Left lobe of liver (tissue), 2 donors: ENCODE results near the gene BOD1L2. TPM values are rescaled to one million over a fixed set of nuclear protein-coding genes. Genes with fewer than 3 reads are reported as not detected.

ENCODE experiments used
- ATAC-seq: fragments of 200-7000 bp; cut with Tn5 transposase; one replicate; pipeline ENCODE4 v1.9.1; 2020; ENCODE audit warnings: mild to moderate bottlenecking, moderate library complexity
- DNase-seq: peaks from one replicate; pipeline ENCODE4 v3.0.0-alpha.2; 2020; ENCODE audit warnings: low spot score
- total RNA-seq: library from RNA; stranded (reverse); gene quantifications from one replicate; pipeline ENCODE4 v1.2.1, GENCODE V29; 2021
- donor health status: DM: no; HTN: no; CAD: no; lungs with moderate emphysema.
- donor health status: DM: no; HTN: yes; CAD: no.

Gene BOD1L2
- not detected for total RNA-seq

GRCh38 chr18:57146956-57147636 lies at the start of gene BOD1L2:
Gene BOD1L2 (plus strand): TSS chr18:57147087. CDS start chr18:57147313, 226 bp downstream.
- ATAC-seq = no peak
- no peak for DNase-seq

- DNase-seq (no peak), ATAC-seq (peak; percentile 71)
These were observed 39.6 kb upstream of the BOD1L2 start for GRCh38 chr18:57107140-57107832.

DNA sequence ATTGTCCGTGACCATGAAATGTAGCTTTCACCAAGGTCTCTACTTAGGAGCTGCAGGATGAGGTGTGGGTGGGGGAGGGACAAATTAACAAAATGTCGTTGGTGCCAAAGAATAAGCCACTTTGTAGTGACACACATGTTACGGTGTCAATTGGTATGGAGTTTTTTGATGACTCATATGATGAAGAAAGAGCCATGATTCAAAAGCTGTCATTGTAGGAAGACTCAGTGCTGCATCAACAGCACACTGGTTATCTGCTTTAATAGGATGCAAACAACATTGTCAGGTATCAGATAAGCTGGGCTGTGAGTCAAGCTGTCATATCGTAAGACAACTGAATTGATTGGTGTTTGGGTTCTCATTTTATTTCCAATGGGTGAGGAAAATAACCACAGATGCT lies 36.6 kb upstream of the BOD1L2 start:
- ATAC-seq (no peak), DNase-seq (no peak)

GRCh38 chr18:57113799-57114420 lies 33.0 kb upstream of the BOD1L2 start:
- DNase-seq (no peak), ATAC-seq (no peak)

- DNase-seq (no peak), ATAC-seq (no peak)
These were observed 30.2 kb upstream of the BOD1L2 start for GRCh38 chr18:57116598-57117132.

DNA sequence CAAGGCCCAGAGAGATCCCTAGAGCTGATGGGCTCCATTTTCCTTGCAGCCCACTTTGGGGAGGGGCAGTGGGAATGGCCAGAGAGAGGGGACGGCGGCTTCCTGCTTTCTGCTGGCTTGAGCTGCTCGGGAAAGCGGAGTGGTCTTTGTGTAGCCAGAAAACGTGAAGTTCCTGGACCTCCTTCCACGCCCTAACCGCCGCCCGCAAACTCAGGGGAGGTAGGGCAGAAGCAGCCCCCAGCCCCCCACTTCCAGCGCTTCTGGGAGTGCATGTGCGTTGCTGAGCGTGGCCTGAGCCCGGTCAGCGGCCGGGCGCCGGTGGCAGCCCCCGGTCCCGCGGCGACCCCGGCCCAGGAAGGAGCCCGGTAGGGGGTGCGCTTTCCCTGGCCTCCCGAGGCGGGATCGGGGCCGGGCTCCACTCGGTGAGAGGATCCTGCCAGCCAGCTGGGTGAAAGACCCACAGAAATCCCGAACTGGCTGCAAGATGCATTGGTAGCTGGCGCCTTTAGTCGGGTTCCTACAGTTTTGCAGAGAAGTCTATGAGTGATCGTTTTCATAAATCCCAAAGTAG lies 25.3 kb upstream of the BOD1L2 start:
- no peak for ATAC-seq
- no peak for DNase-seq

- DNase-seq (no peak), ATAC-seq (no peak)
These were observed 23.9 kb upstream of the BOD1L2 start for GRCh38 chr18:57122936-57123510.

DNA sequence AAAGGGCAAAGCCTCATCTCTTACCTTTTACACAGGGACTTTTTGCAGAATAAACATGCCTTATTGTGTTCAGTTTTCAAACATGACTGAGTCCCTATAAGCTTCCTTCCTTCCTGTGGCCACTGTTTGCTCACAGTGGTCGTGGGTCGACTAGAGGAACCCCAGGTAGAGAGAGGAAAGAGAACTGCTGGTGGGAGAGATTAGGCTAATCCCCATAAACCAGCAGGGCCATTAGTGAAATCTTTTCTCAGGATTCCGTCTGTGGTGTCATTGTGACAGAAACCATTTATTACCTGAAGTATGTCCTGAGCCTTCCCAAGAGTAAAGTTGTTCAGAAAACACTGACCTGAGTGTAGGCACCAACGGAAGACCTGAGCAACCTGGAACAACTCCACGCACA lies 21.3 kb upstream of the BOD1L2 start:
- no peak for ATAC-seq

DNA sequence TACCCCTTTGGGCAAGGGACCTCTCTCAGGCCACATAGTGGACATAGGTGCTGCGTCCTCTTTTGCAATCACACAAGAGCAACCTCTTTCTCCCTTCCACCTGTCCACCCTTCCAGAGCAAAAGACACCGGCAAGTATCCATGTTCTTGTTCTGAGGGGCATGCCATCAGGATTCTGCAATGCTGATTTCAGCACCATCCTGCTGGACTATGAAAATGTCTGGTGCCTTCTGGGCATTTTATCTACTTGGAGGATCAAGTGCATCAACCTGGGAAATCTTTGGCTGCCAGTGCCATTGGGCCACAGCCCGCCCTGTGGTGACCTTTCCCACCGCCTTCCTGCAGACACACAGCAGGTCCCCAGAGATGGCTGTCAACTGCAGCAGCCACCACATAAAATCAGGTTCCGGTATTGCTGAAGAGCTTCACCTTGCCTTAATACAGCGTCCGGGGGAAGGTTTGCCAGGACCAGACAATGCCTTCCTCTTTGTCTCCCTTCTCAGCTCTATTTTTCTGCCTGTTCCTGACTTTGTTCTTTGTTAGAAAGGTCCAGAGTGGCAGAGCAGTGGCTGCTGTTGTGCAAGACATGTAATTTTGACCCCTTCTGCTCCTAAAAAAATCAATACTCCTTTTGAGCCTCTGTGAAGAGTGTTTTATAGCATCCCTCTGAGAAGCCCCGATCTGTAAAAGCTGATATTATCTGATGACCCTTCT lies 18.5 kb upstream of the BOD1L2 start:
- peak; percentile 57 for DNase-seq

More for the DNA sequence above, 21.3 kb upstream of the BOD1L2 start:
- DNase-seq = no peak

DNA sequence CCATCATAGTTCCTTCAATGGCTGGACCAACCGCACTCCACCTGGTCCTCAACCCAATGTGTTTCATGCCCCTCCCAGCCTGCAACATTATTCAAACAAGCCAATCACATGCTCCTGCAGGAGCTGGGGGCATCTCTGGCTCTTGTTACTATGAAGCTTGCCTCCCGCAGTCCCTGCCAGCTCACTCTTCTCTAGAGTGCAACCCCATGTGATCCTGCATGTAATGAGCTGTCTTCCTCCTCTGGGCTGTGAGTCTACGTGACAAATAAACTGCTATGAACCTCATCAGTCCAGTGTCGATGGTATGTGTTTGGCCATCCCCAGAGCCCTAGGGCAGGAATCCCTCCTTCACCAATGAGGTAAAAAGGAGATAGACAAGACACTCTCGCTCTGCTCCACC lies 15.8 kb upstream of the BOD1L2 start:
- ATAC-seq = no peak
- no peak for DNase-seq

More for the DNA sequence above, 18.5 kb upstream of the BOD1L2 start:
- peak; percentile 72 for ATAC-seq

- ATAC-seq (peak; percentile 85), DNase-seq (peak; percentile 81)
These were observed 15.1 kb upstream of the BOD1L2 start for GRCh38 chr18:57131782-57132181.

DNA sequence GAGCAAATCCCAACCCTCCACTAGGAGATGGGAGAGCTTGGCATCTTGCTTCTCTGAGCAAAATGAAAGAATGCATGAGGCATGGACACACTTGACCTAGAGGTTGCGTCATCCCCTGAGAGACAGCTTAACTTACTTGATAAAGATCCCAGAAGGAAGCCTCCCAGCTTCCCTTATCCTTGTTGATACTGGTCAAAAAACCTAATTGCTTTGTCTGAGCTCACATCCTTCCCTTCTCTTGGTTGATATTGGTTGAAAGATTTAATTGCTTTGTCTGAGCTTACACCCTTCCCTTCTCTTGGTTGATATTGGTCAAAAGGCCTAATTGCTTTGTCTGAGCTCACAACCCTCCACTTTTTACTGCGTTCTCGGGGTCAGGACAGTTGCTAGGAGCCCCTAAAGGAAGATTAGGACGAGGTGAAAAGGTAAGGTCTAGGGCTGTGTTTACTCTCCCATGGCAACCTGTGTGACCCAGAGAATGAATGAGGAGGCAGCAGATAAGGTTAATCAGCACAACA lies 12.2 kb upstream of the BOD1L2 start:
- DNase-seq = no peak
- no peak for ATAC-seq

GRCh38 chr18:57135699-57136098 lies 11.2 kb upstream of the BOD1L2 start:
- ATAC-seq (no peak), DNase-seq (no peak)

DNA sequence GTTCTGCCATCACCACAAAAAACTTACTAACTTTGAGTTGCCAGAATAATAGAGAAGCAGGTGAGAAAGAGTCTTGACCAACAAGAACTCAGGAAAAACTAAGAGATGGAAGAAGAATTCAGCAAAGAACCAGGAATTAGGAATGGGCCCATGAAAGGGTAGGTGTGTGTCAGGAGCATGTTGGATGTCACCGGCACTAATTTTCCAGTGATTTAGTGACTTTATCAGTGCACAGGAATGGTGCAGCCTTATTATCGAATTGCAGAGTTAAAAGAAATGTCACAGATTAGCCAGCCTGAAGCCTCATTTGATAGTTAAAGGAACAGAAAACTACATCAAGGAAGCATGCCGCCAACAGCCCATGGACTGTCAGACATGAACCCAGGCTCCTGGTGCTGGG lies 9.0 kb upstream of the BOD1L2 start:
- ATAC-seq = no peak

GRCh38 chr18:57141208-57142129 lies 5.4 kb upstream of the BOD1L2 start:
- ATAC-seq = peak; percentile 95
- DNase-seq = peak; percentile 97

More for the DNA sequence above, 9.0 kb upstream of the BOD1L2 start:
- DNase-seq = no peak

DNA sequence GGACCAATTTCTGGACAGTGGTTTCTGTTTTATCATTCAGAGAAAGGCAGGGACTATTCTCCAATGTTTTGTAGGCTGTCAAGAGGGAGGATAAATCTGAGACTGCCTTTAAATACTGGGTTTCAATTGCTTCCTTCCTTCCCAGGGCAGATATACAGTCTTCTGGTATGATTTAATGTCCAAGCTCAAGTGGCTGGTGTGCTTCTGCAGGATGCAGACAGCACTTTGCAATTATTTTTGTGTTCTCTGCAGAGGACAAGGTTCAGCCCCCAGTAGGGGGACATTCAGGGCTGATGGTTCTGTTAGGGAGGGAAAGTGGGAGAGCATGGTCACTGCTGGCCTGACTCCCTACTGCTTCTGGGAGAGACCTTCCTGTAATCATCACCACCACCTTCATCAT lies 4.6 kb upstream of the BOD1L2 start:
- DNase-seq = no peak
- ATAC-seq = no peak

DNA sequence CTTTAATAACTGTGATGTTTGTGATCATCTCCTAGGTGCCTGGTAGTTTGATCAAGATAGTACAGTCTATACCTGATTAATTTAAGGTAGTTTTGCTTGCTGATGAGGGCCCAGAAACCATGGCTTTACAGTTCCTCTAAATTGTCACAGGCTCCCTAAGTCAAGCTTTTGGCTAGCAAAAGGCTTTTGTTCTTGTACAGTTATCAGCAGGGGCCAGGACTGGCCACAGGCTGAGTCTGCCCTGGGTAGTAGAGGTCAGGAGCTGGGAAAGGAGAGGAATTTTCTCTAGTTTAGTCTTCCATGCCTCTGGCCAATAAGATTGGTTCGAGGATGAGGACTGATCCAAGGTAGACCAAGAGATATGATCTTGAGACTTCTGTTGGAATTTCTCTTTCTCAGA lies 3.6 kb upstream of the BOD1L2 start:
- no peak for ATAC-seq
- DNase-seq = no peak

- DNase-seq = no peak
- no peak for ATAC-seq
These were observed 1.4 kb downstream of the BOD1L2 start for GRCh38 chr18:57148263-57148662.

- DNase-seq (no peak), ATAC-seq (no peak)
These were observed 2.2 kb downstream of the BOD1L2 start for GRCh38 chr18:57149051-57149450.
